ENCODE measurements around the gene MFF.

DNA sequence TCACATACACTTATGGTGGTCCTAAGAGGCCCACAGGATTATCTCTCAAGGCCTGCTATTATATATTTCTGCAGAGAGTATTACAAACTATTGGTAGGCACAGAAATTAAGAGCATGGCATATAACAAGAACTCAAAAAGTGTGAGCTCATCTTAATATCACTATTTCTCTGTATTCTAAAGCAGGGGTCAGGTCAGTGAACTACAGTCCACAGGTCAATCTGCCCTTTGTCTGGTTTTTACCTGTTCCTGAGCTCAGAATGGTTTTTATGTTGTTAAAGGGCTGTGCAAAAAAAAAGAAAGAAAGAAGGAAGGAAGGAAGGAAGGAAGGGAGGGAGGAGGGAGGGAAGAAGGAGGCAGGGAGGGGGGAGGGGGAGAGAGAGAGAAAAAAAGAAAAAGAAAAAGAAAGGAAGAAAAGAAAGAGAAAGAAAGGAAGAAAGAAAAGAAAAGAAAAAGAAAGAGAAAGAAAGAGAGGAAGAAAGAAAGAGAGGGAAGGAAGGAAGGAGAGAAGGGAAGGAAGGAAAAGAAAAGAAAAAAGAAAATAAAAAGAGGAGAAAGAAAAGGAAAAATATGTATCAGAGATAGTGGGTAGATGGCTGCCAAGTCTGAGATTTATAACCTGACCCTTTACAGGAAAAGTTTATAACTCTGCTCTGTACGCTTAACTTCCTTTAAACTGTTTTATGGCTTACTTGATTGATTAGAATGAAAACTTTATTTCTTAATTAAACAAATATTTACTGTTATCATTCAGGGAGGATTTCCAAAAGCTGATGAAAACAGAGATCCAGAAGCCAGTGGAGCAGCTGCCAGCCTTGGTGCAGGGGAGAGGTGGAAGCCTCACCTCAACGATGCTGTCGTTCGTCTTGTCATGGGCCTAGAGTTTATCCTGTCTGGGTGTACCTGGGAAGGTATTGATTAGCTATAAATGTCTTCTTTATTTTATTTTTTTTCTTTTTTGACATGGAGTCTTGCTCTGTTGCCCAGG lies 73.9 kb downstream of the MFF start:
- TF ChIP-seq ZBTB21 (tag by site-specific recombination; IDR thresholded peaks at IDR 0.05) (no peak), RBAK (tag by site-specific recombination; IDR thresholded peaks at IDR 0.05) (no peak), PRDM1 (tag by site-specific recombination; IDR thresholded peaks at IDR 0.05) (peak; percentile 44; the same call in 1 of the 2 replicates), MEIS1 (CRISPR knock-in tag; IDR thresholded peaks at IDR 0.05; ENCODE audit: borderline replicate concordance) (no peak)
- TF ChIP-seq, protein P1, sequence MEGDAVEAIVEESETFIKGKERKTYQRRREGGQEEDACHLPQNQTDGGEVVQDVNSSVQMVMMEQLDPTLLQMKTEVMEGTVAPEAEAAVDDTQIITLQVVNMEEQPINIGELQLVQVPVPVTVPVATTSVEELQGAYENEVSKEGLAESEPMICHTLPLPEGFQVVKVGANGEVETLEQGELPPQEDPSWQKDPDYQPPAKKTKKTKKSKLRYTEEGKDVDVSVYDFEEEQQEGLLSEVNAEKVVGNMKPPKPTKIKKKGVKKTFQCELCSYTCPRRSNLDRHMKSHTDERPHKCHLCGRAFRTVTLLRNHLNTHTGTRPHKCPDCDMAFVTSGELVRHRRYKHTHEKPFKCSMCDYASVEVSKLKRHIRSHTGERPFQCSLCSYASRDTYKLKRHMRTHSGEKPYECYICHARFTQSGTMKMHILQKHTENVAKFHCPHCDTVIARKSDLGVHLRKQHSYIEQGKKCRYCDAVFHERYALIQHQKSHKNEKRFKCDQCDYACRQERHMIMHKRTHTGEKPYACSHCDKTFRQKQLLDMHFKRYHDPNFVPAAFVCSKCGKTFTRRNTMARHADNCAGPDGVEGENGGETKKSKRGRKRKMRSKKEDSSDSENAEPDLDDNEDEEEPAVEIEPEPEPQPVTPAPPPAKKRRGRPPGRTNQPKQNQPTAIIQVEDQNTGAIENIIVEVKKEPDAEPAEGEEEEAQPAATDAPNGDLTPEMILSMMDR (tag by site-specific recombination; IDR thresholded peaks at IDR 0.05): no peak
- TF ChIP-seq, protein P2, sequence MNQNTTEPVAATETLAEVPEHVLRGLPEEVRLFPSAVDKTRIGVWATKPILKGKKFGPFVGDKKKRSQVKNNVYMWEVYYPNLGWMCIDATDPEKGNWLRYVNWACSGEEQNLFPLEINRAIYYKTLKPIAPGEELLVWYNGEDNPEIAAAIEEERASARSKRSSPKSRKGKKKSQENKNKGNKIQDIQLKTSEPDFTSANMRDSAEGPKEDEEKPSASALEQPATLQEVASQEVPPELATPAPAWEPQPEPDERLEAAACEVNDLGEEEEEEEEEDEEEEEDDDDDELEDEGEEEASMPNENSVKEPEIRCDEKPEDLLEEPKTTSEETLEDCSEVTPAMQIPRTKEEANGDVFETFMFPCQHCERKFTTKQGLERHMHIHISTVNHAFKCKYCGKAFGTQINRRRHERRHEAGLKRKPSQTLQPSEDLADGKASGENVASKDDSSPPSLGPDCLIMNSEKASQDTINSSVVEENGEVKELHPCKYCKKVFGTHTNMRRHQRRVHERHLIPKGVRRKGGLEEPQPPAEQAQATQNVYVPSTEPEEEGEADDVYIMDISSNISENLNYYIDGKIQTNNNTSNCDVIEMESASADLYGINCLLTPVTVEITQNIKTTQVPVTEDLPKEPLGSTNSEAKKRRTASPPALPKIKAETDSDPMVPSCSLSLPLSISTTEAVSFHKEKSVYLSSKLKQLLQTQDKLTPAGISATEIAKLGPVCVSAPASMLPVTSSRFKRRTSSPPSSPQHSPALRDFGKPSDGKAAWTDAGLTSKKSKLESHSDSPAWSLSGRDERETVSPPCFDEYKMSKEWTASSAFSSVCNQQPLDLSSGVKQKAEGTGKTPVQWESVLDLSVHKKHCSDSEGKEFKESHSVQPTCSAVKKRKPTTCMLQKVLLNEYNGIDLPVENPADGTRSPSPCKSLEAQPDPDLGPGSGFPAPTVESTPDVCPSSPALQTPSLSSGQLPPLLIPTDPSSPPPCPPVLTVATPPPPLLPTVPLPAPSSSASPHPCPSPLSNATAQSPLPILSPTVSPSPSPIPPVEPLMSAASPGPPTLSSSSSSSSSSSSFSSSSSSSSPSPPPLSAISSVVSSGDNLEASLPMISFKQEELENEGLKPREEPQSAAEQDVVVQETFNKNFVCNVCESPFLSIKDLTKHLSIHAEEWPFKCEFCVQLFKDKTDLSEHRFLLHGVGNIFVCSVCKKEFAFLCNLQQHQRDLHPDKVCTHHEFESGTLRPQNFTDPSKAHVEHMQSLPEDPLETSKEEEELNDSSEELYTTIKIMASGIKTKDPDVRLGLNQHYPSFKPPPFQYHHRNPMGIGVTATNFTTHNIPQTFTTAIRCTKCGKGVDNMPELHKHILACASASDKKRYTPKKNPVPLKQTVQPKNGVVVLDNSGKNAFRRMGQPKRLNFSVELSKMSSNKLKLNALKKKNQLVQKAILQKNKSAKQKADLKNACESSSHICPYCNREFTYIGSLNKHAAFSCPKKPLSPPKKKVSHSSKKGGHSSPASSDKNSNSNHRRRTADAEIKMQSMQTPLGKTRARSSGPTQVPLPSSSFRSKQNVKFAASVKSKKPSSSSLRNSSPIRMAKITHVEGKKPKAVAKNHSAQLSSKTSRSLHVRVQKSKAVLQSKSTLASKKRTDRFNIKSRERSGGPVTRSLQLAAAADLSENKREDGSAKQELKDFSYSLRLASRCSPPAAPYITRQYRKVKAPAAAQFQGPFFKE (tag by site-specific recombination; IDR thresholded peaks at IDR 0.05; ENCODE audit: borderline replicate concordance): no peak
- TF ChIP-seq, protein P3, sequence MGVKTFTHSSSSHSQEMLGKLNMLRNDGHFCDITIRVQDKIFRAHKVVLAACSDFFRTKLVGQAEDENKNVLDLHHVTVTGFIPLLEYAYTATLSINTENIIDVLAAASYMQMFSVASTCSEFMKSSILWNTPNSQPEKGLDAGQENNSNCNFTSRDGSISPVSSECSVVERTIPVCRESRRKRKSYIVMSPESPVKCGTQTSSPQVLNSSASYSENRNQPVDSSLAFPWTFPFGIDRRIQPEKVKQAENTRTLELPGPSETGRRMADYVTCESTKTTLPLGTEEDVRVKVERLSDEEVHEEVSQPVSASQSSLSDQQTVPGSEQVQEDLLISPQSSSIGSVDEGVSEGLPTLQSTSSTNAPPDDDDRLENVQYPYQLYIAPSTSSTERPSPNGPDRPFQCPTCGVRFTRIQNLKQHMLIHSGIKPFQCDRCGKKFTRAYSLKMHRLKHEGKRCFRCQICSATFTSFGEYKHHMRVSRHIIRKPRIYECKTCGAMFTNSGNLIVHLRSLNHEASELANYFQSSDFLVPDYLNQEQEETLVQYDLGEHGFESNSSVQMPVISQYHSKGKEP (tag by site-specific recombination; IDR thresholded peaks at IDR 0.05): no peak
- TF ChIP-seq, protein P4, sequence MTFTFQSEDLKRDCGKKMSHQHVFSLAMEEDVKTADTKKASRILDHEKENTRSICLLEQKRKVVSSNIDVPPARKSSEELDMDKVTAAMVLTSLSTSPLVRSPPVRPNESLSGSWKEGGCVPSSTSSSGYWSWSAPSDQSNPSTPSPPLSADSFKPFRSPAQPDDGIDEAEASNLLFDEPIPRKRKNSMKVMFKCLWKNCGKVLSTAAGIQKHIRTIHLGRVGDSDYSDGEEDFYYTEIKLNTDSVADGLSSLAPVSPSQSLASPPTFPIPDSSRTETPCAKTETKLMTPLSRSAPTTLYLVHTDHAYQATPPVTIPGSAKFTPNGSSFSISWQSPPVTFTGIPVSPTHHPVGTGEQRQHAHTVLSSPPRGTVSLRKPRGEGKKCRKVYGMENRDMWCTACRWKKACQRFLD (tag by site-specific recombination; IDR thresholded peaks at IDR 0.05): no peak

All from HEK293 (cell line).